Vagina (tissue), 2 donors: ENCODE results near the gene ADCY5. TPM values are rescaled to one million over a fixed set of nuclear protein-coding genes. Genes with fewer than 3 reads are reported as not detected.

Experiments used
- DNase-seq, 2 donors: peaks; one replicate each; pipeline ENCODE4 v3.0.0-alpha.2; 2017; ENCODE audit errors: extremely low spot score in 2 of 2
- H3K27ac ChIP-seq: fragments of 200-600 bp; sonication (generic); one replicate; pipeline ENCODE4 v1.5.1; 2019
- H3K27me3 ChIP-seq: fragments of 200-600 bp; sonication (generic); one replicate; pipeline ENCODE4 v1.5.1; 2019
- H3K36me3 ChIP-seq, 2 donors: fragments of 200-600 bp; sonication (generic); one replicate each; pipeline ENCODE4 v1.5.1; 2017 to 2019
- H3K4me1 ChIP-seq: fragments of 200-600 bp; sonication (generic); one replicate; pipeline ENCODE4 v1.5.1; 2019
- H3K4me3 ChIP-seq, 2 donors: fragments of 200-600 bp; sonication (generic); 1 replicate in 1 of 2; 2 replicates in 1 of 2; pipeline ENCODE4 v1.5.1; 2016 to 2019
- H3K9me3 ChIP-seq: fragments of 200-600 bp; sonication (generic); one replicate; pipeline ENCODE4 v1.5.1; 2019
- CTCF ChIP-seq, 3 experiments: fragments of 450-650 bp in 2 of 3; fragments of 200-600 bp in 1 of 3; sonication (generic) in 1 of 3; IDR thresholded peaks; one replicate each; pipeline ENCODE4 v1.5.1; 2017 to 2019; ENCODE audit warnings: antibody characterized with exemption in 3 of 3, mild to moderate bottlenecking in 2 of 3, moderate library complexity in 2 of 3
- POLR2A ChIP-seq, 2 donors: fragments of 450-650 bp; IDR thresholded peaks; one replicate each; pipeline ENCODE4 v1.6.1; 2017; ENCODE audit warnings: antibody characterized with exemption in 2 of 2, mild to moderate bottlenecking in 2 of 2, moderate library complexity in 2 of 2
- POLR2AphosphoS5 ChIP-seq, 2 donors: sonication (generic); formaldehyde crosslinking; IDR thresholded peaks; one replicate each; pipeline ENCODE4 v1.9.0; 2017; ENCODE audit warnings: antibody characterized with exemption in 2 of 2, mild to moderate bottlenecking in 2 of 2, low read depth in 1 of 2; ENCODE audit not compliant: insufficient read depth in 1 of 2
- intact Hi-C: fragments of 100-400 bp; cut with DNase I; formaldehyde crosslinking; loops from one replicate; pipeline ENCODE4 v1.15.1; 2023
- total RNA-seq: library from RNA; depleted of rRNA; stranded (reverse); fragments of >200 nt; gene quantifications from one replicate; pipeline ENCODE4 v1.2.3, GENCODE V29; 2016

The ADCY5 gene
- total RNA-seq, 1 donor from 2014 or later: 16.7 TPM

- Histone ChIP-seq H3K27me3 (no peaks in the 10 kb centered on the region), H3K27ac (no peak overlapping the region), H3K4me3 (no peak overlapping the region), H3K9me3 (no peaks in the 10 kb centered on the region), H3K36me3 (no peaks in the 10 kb centered on the region), H3K4me1 (no peaks in the 10 kb centered on the region)
- no peak for TF ChIP-seq POLR2AphosphoS5 (IDR thresholded peaks at IDR 0.05; ENCODE audit: insufficient read depth in 1 of 2, low read depth in 1 of 2)
- no peak for TF ChIP-seq CTCF (IDR thresholded peaks at IDR 0.05)
- TF ChIP-seq POLR2A (IDR thresholded peaks at IDR 0.05): no peak
- intact Hi-C loops: no loop called here
- peak in 1 of 2 donors; percentile 77 for DNase-seq
Observed at GRCh38 chr3:123279121-123279520, 169.8 kb downstream of the ADCY5 start.

GRCh38 chr3:123278446-123278845 is 170.4 kb downstream of the ADCY5 start:
- no peaks in the 10 kb centered on the region for H3K9me3 ChIP-seq
- H3K27ac ChIP-seq: no peak overlapping the region
- peaks cover 4% of the 10 kb centered on the region for H3K4me1 ChIP-seq
- intact Hi-C loops: no loop called here
- no peak for TF ChIP-seq CTCF (IDR thresholded peaks at IDR 0.05)
- TF ChIP-seq POLR2AphosphoS5 (IDR thresholded peaks at IDR 0.05; ENCODE audit: insufficient read depth in 1 of 2, low read depth in 1 of 2): no peak
- TF ChIP-seq POLR2A (IDR thresholded peaks at IDR 0.05): no peak
- no peaks in the 10 kb centered on the region for H3K36me3 ChIP-seq
- H3K4me3 ChIP-seq: no peak overlapping the region
- peak; percentile 78 to 89 for DNase-seq
- H3K27me3 ChIP-seq: no peaks in the 10 kb centered on the region

GRCh38 chr3:123277106-123277505 is 171.8 kb downstream of the ADCY5 start:
- no peak for DNase-seq
- H3K4me3 ChIP-seq: no peak overlapping the region
- no peaks in the 10 kb centered on the region for H3K27me3 ChIP-seq
- H3K36me3 ChIP-seq: no peaks in the 10 kb centered on the region
- no peak overlapping the region for H3K27ac ChIP-seq
- H3K9me3 ChIP-seq: no peaks in the 10 kb centered on the region
- intact Hi-C loops: no loop called here
- TF ChIP-seq POLR2AphosphoS5 (IDR thresholded peaks at IDR 0.05; ENCODE audit: insufficient read depth in 1 of 2, low read depth in 1 of 2) (no peak), CTCF (IDR thresholded peaks at IDR 0.05) (no peak), POLR2A (IDR thresholded peaks at IDR 0.05) (no peak)
- peaks cover 12% of the 10 kb centered on the region for H3K4me1 ChIP-seq

GRCh38 chr3:123276346-123277006 is 172.4 kb downstream of the ADCY5 start:
- H3K4me3 ChIP-seq: no peak overlapping the region
- intact Hi-C loops: no loop called here
- H3K27ac ChIP-seq: no peak overlapping the region
- peaks cover 12% of the 10 kb centered on the region for H3K4me1 ChIP-seq
- H3K36me3 ChIP-seq: no peaks in the 10 kb centered on the region
- no peak for DNase-seq
- no peaks in the 10 kb centered on the region for H3K9me3 ChIP-seq
- no peaks in the 10 kb centered on the region for H3K27me3 ChIP-seq
- TF ChIP-seq POLR2AphosphoS5 (IDR thresholded peaks at IDR 0.05; ENCODE audit: insufficient read depth in 1 of 2, low read depth in 1 of 2) (no peak), POLR2A (IDR thresholded peaks at IDR 0.05) (no peak), CTCF (IDR thresholded peaks at IDR 0.05) (no peak)

GRCh38 chr3:123275691-123276090 is 173.2 kb downstream of the ADCY5 start:
- no peak overlapping the region for H3K27ac ChIP-seq
- no peaks in the 10 kb centered on the region for H3K9me3 ChIP-seq
- H3K4me1 ChIP-seq: peaks cover 12% of the 10 kb centered on the region
- no peaks in the 10 kb centered on the region for H3K27me3 ChIP-seq
- no peaks in the 10 kb centered on the region for H3K36me3 ChIP-seq
- intact Hi-C loops: no loop called here
- TF ChIP-seq CTCF (IDR thresholded peaks at IDR 0.05) (no peak), POLR2A (IDR thresholded peaks at IDR 0.05) (no peak), POLR2AphosphoS5 (IDR thresholded peaks at IDR 0.05; ENCODE audit: insufficient read depth in 1 of 2, low read depth in 1 of 2) (no peak)
- H3K4me3 ChIP-seq: no peak overlapping the region
- no peak for DNase-seq
